H1 (cell line): ENCODE results near the gene IL5RA. TPM values are rescaled to one million over a fixed set of nuclear protein-coding genes. Genes with fewer than 3 reads are reported as not detected.

Source experiments
- CHD1 ChIP-seq: IDR thresholded peaks from 2 replicates; pipeline ENCODE4 v1.6.1; 2012; ENCODE audit warnings: low read depth, low read length, improper control_type of control experiment
- EGR1 ChIP-seq: IDR thresholded peaks from 2 replicates; pipeline ENCODE4 v1.6.1; 2011; ENCODE audit warnings: low read depth, low read length, borderline replicate concordance
- GABPA ChIP-seq: IDR thresholded peaks from 2 replicates; pipeline ENCODE4 v1.6.1; 2011; ENCODE audit warnings: mild to moderate bottlenecking, low read length, moderate library complexity, borderline replicate concordance; ENCODE audit not compliant: insufficient read depth
- GTF2F1 ChIP-seq: IDR thresholded peaks from 2 replicates; pipeline ENCODE4 v1.6.1; 2012; ENCODE audit warnings: low read depth, low read length, improper control_type of control experiment, borderline replicate concordance
- NRF1 ChIP-seq: IDR thresholded peaks from 2 replicates; pipeline ENCODE4 v1.6.1; 2011; ENCODE audit warnings: mild to moderate bottlenecking, low read depth, low read length, improper control_type of control experiment
- RNF2 ChIP-seq: fragments of 200-900, 300-1000 bp; sonication (generic); IDR thresholded peaks from 2 replicates; pipeline ENCODE4 v1.7.1; 2016; ENCODE audit warnings: borderline replicate concordance, low read depth, mild to moderate bottlenecking, antibody characterized with exemption, low read length; ENCODE audit not compliant: poor library complexity, severe bottlenecking; ENCODE audit errors: missing control alignments
- polyA plus RNA-seq, 7 experiments: library from polyadenylated mRNA; depleted of rRNA in 3 of 7; stranded (reverse) in 5 of 7; unstranded in 2 of 7; fragments of >200 nt in 5 of 7; fragments of 200-250 nt in 2 of 7; gene quantifications; 1 replicate in 5 of 7; 2 replicates in 1 of 7; 4 replicates in 1 of 7; pipeline versions ENCODE4 v1.2.1 to v1.2.3, GENCODE V29; 2011 to 2013; ENCODE audit warnings: missing spikeins in 2 of 7, mixed read lengths in 2 of 7
- total RNA-seq: library from RNA; stranded (reverse); fragmentation: NEBNext Ultra II Directional; extraction: Animal tissue kit (Norgen Biotek cat#: 25700); gene quantifications from 2 replicates; pipeline ENCODE4 v1.2.1, GENCODE V29; 2021

IL5RA gene
- total and polyA plus RNA-seq, 2 of the 8 experiments (the other 6 are each of a cell fraction or from before 2014, with no cell fraction given): not detected

DNA sequence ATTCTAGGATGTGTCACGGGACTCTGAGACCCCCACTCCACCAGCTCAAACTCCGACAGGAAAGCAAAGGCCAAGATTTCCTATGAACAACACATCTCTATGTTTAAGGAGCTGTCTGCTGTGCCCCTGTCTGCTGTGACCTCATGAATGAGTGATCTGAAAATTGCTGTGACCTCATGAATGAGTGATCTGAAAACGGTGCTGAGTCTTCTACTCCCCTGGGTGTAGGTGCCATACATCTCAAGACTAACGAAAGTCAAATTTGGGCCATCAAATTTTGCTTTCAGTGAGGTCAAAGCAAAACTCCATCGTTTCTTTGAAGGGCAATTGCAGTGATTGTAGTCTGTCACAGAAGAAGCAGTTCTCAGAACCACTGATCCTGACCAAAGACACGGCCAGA is 24.4 kb downstream of the IL5RA start (continued):
- TF ChIP-seq GABPA: no peak
- TF ChIP-seq CHD1: no peak
- TF ChIP-seq EGR1: no peak
- no peak for TF ChIP-seq NRF1
- no peak for TF ChIP-seq RNF2
- no peak for TF ChIP-seq GTF2F1
